ENCODE data around the gene IFI27.
"Not testable (repeated sequence)": the region's sequence is repeated elsewhere in the genome, so short reads cannot be mapped to it uniquely, and the experiment has no call there.

Gene IFI27

GRCh38 chr14:94126800-94127199, 16.3 kb downstream of the IFI27 start:
- DNase-seq: no peak

GRCh38 chr14:94127330-94127729, 16.8 kb downstream of the IFI27 start:
- no peak for DNase-seq

- DNase-seq: no peak
Observed at GRCh38 chr14:94128216-94128839, 17.8 kb downstream of the IFI27 start.

- DNase-seq: peak; percentile 2
Observed at GRCh38 chr14:94129111-94129757, 18.7 kb downstream of the IFI27 start, which contains the start of gene IFI27L2. TSS of gene IFI27L2 (minus strand) at chr14:94129604. CDS start at chr14:94129564, 40 bp downstream.

GRCh38 chr14:94129758-94130414, 19.4 kb downstream of the IFI27 start:
- no peak for DNase-seq

- no peak for DNase-seq
Observed at GRCh38 chr14:94132285-94132887, 21.9 kb downstream of the IFI27 start.

GRCh38 chr14:94135476-94135875, 24.9 kb downstream of the IFI27 start:
- no peak for DNase-seq

- DNase-seq: peak; percentile 23
Observed at GRCh38 chr14:94136575-94137331, 26.2 kb downstream of the IFI27 start.

- DNase-seq: no peak
Observed at GRCh38 chr14:94138251-94138650, 27.7 kb downstream of the IFI27 start.

GRCh38 chr14:94139006-94139405, 28.5 kb downstream of the IFI27 start:
- DNase-seq: no peak

- no peak for DNase-seq
Observed at GRCh38 chr14:94139421-94139820, 28.9 kb downstream of the IFI27 start.

- DNase-seq: no peak
Observed at GRCh38 chr14:94142247-94142646, 31.7 kb downstream of the IFI27 start.

- DNase-seq: no peak
Observed at GRCh38 chr14:94142836-94143235, 32.3 kb downstream of the IFI27 start.

GRCh38 chr14:94143239-94143638, 32.7 kb downstream of the IFI27 start:
- no peak for DNase-seq

GRCh38 chr14:94143711-94144110, 33.2 kb downstream of the IFI27 start:
- no peak for DNase-seq

- no peak for DNase-seq
Observed at GRCh38 chr14:94144765-94145164, 34.2 kb downstream of the IFI27 start.

GRCh38 chr14:94145902-94146527, 35.5 kb downstream of the IFI27 start:
- DNase-seq: no peak

- DNase-seq: no peak
Observed at GRCh38 chr14:94152676-94153075, 42.1 kb downstream of the IFI27 start.

GRCh38 chr14:94153750-94154342, 43.3 kb downstream of the IFI27 start:
- DNase-seq: no peak

- not testable (repeated sequence) for DNase-seq
Observed at GRCh38 chr14:94156143-94156542, 45.6 kb downstream of the IFI27 start.

- no peak for DNase-seq
Observed at GRCh38 chr14:94157197-94157596, 46.7 kb downstream of the IFI27 start.
